ENCODE measurements around the gene ALDOB.

- no peak for TF ChIP-seq CTCF (conservative IDR thresholded peaks at IDR 0.05; ENCODE audit: low read depth in 2 of 2)
- TF ChIP-seq STAT1 (IDR thresholded peaks at IDR 0.05; ENCODE audit: unreplicated experiment), result no peak
- no peak for TF ChIP-seq POLR2AphosphoS5 (IDR thresholded peaks at IDR 0.05; ENCODE audit: low read depth)
- TF ChIP-seq EZH2 (IDR thresholded peaks at IDR 0.05; ENCODE audit: low read depth, unreplicated experiment), result no peak
Observed at GRCh38 chr9:101451498-101451897, 15.9 kb upstream of the ALDOB start.
